ENCODE measurements around the gene RHBG.
"Not testable (repeated sequence)": the region's sequence is repeated elsewhere in the genome, so short reads cannot be mapped to it uniquely, and the experiment has no call there.

The RHBG gene

GRCh38 chr1:156360534-156360933 is 8.5 kb upstream of the RHBG start:
- DNase-seq (ENCODE audit: low read depth in 2 of 2, low spot score in 1 of 2): no peak

- no peak for DNase-seq (ENCODE audit: low read depth in 2 of 2, low spot score in 1 of 2)
Measured at GRCh38 chr1:156365754-156366153, 3.3 kb upstream of the RHBG start.

DNA sequence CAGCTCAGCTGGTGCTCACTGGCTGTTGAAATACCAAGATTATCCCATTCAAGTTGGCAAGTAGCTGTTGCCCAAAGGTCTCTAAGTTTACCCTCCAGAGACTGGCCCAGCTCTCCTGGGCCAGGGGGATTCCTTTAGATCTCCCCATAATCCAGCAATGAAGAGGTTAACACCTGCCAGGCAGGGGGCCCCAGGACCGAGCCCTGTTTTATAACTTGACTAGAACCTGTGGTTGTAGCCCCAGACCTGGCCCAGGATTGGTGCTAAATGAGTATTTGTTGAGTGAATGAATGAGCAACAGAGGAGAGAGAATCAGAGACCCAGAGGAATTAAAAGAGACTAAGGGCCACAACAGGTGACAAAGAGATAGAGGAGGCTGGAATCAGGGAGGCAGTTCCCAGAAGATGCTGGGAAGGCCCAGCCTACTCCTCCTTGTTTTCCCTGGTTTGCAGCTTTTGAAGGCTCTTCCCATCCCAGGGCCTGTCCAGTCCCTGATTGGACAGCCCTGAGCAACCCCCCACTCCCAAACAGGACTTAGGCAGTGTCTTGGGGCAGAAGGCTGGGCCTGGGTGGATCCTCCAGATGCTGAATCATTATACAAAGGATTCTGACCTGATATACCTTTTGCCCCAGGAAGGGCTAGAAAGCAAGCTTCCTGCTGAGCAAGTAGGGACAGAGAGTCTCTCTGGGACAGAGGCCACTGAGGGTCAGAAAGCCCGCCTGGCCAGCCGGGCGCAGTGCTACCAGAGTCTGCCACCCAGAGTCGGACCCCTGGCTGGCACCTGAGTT is 2.4 kb upstream of the RHBG start:
- DNase-seq (ENCODE audit: low read depth in 2 of 2, low spot score in 1 of 2): no peak

GRCh38 chr1:156367383-156368156 is 1.4 kb upstream of the RHBG start:
- no peak for DNase-seq (ENCODE audit: low read depth in 2 of 2, low spot score in 1 of 2)

GRCh38 chr1:156368157-156368658 is 803 bp upstream of the RHBG start:
- DNase-seq (ENCODE audit: low read depth in 2 of 2, low spot score in 1 of 2): no peak

GRCh38 chr1:156369685-156370286 is 775 bp downstream of the RHBG start:
- not testable (repeated sequence) for DNase-seq (ENCODE audit: low read depth in 2 of 2, low spot score in 1 of 2)

DNA sequence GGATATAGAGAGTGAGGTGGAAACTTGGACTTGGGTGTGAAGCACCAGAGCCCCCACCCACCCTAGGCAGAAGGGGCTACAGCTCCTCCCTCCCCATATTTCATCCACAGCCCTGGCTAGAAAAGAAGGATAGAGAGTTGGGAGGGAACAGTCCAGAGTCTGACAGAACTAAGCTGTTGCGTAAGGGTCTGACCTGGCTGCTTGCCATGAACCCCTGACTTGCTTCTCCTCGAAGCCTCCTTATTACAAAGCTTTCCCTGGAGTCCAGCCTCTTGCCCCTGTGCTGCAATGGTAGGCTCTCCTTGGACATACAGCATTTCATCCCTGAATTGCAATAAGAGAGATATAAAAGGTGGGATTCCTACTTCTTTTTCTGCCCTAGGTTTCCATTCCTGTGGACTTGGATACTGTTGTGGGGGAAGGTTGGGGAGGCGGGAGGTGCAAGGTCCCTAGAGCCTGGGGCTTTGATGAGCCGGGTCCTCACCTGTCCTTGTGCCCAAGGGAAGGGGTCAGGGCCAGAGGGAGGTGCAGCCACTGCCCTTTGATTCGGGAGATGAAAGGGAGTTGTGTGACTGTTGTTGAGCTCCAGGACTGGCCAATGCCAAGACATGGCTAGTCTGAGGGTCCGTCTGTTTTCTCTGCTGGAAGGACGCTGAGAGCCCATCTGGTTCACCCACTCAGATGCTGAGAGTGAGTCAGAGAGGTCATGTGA is 2.7 kb downstream of the RHBG start:
- DNase-seq (ENCODE audit: low read depth in 2 of 2, low spot score in 1 of 2): no peak

- no peak for DNase-seq (ENCODE audit: low read depth in 2 of 2, low spot score in 1 of 2)
Measured at GRCh38 chr1:156372265-156372586, 3.2 kb downstream of the RHBG start.

GRCh38 chr1:156372876-156373275 is 3.9 kb downstream of the RHBG start:
- DNase-seq (ENCODE audit: low read depth in 2 of 2, low spot score in 1 of 2): no peak

GRCh38 chr1:156373546-156373945 is 4.5 kb downstream of the RHBG start:
- no peak for DNase-seq (ENCODE audit: low read depth in 2 of 2, low spot score in 1 of 2)

GRCh38 chr1:156376146-156376545 is 7.1 kb downstream of the RHBG start:
- no peak for DNase-seq (ENCODE audit: low read depth in 2 of 2, low spot score in 1 of 2)

DNA sequence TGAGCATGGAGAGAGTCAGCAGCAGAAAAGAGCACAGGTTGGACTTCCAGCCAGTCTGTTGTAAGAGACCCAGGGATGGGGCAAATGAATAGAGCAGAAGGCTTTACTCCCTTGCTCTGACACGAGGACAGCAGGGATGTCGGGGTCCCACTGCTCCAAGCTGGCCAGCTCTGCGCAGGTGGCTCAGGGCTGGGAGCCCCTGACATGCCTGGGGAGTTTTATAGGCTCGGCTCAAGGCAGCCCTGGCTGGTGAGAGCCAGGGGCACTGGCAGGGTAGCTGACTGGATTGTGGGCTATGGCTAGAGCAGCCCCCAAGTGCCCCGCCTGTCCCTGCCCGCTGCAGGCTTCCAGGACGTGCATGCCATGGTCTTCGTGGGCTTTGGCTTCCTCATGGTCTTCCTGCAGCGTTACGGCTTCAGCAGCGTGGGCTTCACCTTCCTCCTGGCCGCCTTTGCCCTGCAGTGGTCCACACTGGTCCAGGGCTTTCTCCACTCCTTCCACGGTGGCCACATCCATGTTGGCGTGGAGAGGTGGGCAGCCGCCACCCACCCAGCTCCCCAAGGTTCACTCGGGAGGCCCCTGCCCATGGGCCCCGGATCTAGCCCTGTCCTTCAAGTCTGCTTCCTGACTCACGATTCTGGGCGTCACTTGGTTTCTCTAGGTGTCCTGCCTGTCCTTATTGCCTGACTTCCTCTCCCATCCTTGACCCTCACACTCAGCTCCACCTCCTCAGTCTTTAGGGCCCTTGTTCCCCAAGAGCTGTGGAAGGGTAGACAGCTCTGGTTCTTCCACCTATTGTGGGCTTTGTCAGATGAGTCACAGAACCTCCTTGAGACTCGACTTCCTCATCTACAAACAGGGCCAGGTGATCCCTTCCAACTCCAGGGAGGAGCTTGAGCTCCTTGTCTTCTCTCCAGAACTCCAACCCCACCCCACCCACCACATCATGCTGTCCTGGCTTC is 8.2 kb downstream of the RHBG start:
- DNase-seq (ENCODE audit: low read depth in 2 of 2, low spot score in 1 of 2): no peak

DNA sequence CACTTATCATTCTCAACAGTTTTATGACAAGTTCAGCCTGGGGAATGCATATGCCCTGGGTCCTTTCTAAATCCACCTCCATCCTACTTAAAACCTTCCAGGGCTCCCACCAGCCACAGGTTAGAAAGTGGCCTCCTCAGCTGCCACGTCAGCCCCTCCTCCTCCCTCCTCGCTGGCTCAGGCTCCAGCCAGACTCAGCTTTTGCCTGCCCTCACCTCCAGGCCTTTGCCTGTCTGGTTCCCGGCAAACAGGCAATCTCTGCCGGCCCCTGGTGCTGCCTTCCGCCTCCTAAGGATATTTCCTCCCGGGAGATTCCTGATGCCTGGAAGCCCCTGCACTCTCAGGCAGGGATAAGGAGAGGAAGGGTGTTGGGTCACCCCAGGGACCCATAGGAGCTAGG is 9.5 kb downstream of the RHBG start:
- DNase-seq (ENCODE audit: low read depth in 2 of 2, low spot score in 1 of 2): no peak

GRCh38 chr1:156379420-156380165 is 10.6 kb downstream of the RHBG start:
- DNase-seq (ENCODE audit: low read depth in 2 of 2, low spot score in 1 of 2): no peak

DNA sequence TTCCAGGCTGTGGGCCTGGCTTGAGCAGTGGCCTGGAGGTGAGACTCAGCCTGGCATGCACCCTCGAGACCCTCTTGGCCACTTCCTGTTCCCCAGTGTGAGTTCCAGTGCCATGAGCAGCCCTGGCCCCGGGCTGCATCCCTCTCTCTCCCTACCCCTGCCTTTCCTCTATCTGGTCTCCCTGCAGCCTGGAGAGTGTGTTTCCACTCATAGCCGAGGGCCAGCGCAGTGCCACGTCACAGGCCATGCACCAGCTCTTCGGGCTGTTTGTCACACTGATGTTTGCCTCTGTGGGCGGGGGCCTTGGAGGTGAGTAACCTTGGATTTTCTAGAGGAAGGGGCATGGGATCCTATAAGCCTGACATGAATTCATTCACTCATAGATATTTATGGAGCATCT is 13.6 kb downstream of the RHBG start:
- no peak for DNase-seq (ENCODE audit: low read depth in 2 of 2, low spot score in 1 of 2)

GRCh38 chr1:156383023-156383422 is 14.0 kb downstream of the RHBG start:
- peak; percentile 7 to 24 for DNase-seq (ENCODE audit: low read depth in 2 of 2, low spot score in 1 of 2)

- no peak for DNase-seq (ENCODE audit: low read depth in 2 of 2, low spot score in 1 of 2)
Measured at GRCh38 chr1:156384007-156384406, 15.0 kb downstream of the RHBG start.

DNA sequence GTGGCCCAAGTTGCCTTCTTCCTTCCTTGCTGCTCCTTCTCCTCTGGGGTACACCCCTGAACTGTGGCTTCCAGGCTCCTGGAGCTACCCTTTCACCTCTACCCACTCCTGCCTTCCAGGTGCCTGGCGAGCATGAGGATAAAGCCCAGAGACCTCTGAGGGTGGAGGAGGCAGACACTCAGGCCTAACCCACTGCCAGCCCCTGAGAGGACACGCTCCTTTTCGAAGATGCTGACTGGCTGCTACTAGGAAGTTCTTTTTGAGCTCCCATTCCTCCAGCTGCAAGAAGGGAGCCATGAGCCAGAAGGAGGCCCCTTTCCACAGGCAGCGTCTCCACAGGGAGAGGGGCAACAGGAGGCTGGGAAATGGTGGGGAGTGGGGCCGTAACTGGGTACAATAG is 15.6 kb downstream of the RHBG start:
- no peak for DNase-seq (ENCODE audit: low read depth in 2 of 2, low spot score in 1 of 2)

DNA sequence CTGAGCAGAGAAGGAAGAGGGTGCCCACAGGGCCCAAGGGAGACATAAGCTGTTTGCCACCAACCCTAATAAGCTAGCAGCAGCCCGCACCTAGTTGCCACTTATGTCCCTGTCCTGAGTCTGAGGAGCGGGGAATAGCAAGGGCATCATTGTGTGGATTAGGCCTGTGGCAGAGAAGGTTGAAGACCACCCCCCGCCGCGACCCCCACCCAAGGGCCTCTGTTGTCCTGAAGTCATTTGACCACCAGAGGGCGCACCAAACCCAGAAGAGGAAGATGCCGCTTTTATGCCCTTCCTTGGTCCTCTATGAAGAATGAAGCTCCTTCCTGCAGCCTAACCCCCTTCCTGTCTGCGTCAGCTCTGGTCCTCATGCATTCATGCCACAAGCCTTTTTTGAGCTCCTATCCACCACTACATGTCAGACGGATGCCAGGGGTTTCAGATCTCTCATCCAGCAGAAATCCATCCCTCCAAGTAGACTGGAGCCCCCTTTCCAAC is 16.6 kb downstream of the RHBG start:
- peak; percentile 41 to 70 for DNase-seq (ENCODE audit: low read depth in 2 of 2, low spot score in 1 of 2)

All from stimulated activated CD8-positive, alpha-beta memory T cell treated with anti-CD3 and anti-CD28 coated beads, Interleukin-4, amount 100 ng/mL, for 4 hours (primary cell).